GM12878 (cell line): Measurements from ENCODE around the gene LHFPL2.

Experiments
- CEBPB ChIP-seq, 2 experiments: fragments of 150-350 bp in 1 of 2; IDR thresholded peaks; 2 replicates each; pipeline ENCODE4 v1.6.1; 2012 to 2014; ENCODE audit warnings: low read depth in 2 of 2, low read length in 2 of 2, borderline replicate concordance in 1 of 2, inconsistent platforms in 1 of 2
- CREB1 ChIP-seq: IDR thresholded peaks from 2 replicates; pipeline ENCODE4 v1.6.1; 2012; ENCODE audit warnings: low read depth, mild to moderate bottlenecking, inconsistent platforms
- EP300 ChIP-seq, 2 experiments: fragments of 150-350 bp in 1 of 2; IDR thresholded peaks; 2 replicates each; pipeline ENCODE4 v1.6.1; 2011 to 2012; ENCODE audit warnings: low read depth in 2 of 2, low read length in 2 of 2, borderline replicate concordance in 1 of 2, improper control_type of control experiment in 1 of 2, inconsistent platforms in 1 of 2; ENCODE audit not compliant: control insufficient read depth in 1 of 2
- PAX5 ChIP-seq: IDR thresholded peaks from 2 replicates; pipeline ENCODE4 v1.6.1; 2011; ENCODE audit warnings: low read depth, low read length, borderline replicate concordance
- POLR2A ChIP-seq: IDR thresholded peaks from 2 replicates; pipeline ENCODE4 v1.6.1; 2011; ENCODE audit warnings: low read depth, mild to moderate bottlenecking, low read length
- POLR2AphosphoS5 ChIP-seq: IDR thresholded peaks from 2 replicates; pipeline ENCODE4 v1.6.1; 2011; ENCODE audit warnings: mild to moderate bottlenecking, low read length, inconsistent platforms
- STAT1 ChIP-seq: fragments of 450-650 bp; conservative IDR thresholded peaks from 2 replicates; pipeline ENCODE4 v1.6.1; 2014; ENCODE audit warnings: antibody characterized with exemption, mild to moderate bottlenecking
- TARDBP ChIP-seq: IDR thresholded peaks from 2 replicates; pipeline ENCODE4 v1.6.1; 2016; ENCODE audit warnings: borderline replicate concordance
- ZNF622 ChIP-seq: fragments of 450-650 bp; IDR thresholded peaks from 2 replicates; pipeline ENCODE4 v1.6.1; 2017; ENCODE audit warnings: mild to moderate bottlenecking, inconsistent platforms
- ZZZ3 ChIP-seq: IDR thresholded peaks from 2 replicates; pipeline ENCODE4 v1.6.1; 2011; ENCODE audit warnings: low read depth; ENCODE audit not compliant: control insufficient read depth, insufficient read length
- TF ChIP-seq, protein P1 (sequence below), 3 experiments: IDR thresholded peaks in 2 of 3; conservative IDR thresholded peaks in 1 of 3; 2 replicates each; pipeline ENCODE4 v1.5.1; 2011; ENCODE audit warnings: low read depth in 3 of 3, low read length in 3 of 3, mild to moderate bottlenecking in 3 of 3, control low read depth in 2 of 3, moderate library complexity in 2 of 3, inconsistent platforms in 1 of 3, mixed read lengths in 1 of 3; ENCODE audit not compliant: control insufficient read depth in 2 of 3, insufficient read depth in 1 of 3; ENCODE audit errors: extremely low read depth in 1 of 3

DNA sequence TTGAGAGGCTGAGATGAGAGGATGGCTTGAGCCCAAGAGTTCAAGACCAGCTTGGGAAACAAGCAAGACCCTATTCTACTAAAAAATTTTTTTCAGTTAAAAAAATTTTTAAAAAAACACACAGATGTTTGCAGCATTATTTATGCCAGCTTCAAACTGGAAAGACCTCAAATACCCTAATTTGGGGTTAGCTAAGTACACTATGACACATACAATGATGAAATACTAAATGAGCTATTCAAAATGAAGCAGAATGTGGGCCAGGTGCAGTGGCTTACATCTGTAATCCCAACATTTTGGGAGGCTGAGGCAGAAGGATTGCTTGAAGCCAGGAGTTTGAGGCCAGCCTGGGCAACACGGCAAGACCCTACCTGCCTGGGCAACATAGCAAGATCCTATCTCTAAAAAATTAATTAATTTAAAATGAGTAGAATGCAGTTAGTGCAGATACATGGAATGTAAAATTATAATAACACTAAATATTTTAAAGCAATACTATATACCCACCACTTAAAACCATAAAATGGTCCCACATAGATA is 44.9 kb downstream of the LHFPL2 start:
- TF ChIP-seq ZZZ3 = no peak
- TF ChIP-seq, protein P1, sequence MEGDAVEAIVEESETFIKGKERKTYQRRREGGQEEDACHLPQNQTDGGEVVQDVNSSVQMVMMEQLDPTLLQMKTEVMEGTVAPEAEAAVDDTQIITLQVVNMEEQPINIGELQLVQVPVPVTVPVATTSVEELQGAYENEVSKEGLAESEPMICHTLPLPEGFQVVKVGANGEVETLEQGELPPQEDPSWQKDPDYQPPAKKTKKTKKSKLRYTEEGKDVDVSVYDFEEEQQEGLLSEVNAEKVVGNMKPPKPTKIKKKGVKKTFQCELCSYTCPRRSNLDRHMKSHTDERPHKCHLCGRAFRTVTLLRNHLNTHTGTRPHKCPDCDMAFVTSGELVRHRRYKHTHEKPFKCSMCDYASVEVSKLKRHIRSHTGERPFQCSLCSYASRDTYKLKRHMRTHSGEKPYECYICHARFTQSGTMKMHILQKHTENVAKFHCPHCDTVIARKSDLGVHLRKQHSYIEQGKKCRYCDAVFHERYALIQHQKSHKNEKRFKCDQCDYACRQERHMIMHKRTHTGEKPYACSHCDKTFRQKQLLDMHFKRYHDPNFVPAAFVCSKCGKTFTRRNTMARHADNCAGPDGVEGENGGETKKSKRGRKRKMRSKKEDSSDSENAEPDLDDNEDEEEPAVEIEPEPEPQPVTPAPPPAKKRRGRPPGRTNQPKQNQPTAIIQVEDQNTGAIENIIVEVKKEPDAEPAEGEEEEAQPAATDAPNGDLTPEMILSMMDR (IDR thresholded peaks at IDR 0.05 in 2 of 3, conservative IDR thresholded peaks at IDR 0.05 in 1 of 3; ENCODE audit: control insufficient read depth in 2 of 3, extremely low read depth in 1 of 3, insufficient read depth in 1 of 3, low read depth in 3 of 3, low read length in 3 of 3) = no peak
- TF ChIP-seq POLR2AphosphoS5 = no peak
- TF ChIP-seq EP300 (IDR thresholded peaks at IDR 0.05; ENCODE audit: borderline replicate concordance in 1 of 2, control insufficient read depth in 1 of 2, low read depth in 2 of 2, low read length in 2 of 2) = no peak
- TF ChIP-seq TARDBP = no peak
- TF ChIP-seq CREB1 = no peak
- TF ChIP-seq CEBPB (IDR thresholded peaks at IDR 0.05; ENCODE audit: borderline replicate concordance in 1 of 2, low read depth in 2 of 2, low read length in 2 of 2) = no peak
- no peak for TF ChIP-seq POLR2A
- TF ChIP-seq STAT1 = no peak
- no peak for TF ChIP-seq PAX5
- TF ChIP-seq ZNF622 = no peak
